Right atrium auricular region (tissue), 2 donors: Measurements from ENCODE around the gene PIK3R2. TPM values are rescaled to one million over a fixed set of nuclear protein-coding genes. Genes with fewer than 3 reads are reported as not detected.

Source experiments
- DNase-seq: peaks from one replicate; pipeline ENCODE4 v3.0.0-alpha.2; 2019; ENCODE audit warnings: low spot score
- H3K27ac ChIP-seq, 2 donors: fragments of 200-600 bp; sonication (generic); 1 replicate in 1 of 2; 2 replicates in 1 of 2; pipeline ENCODE4 v1.5.1; 2016 to 2019
- H3K27me3 ChIP-seq, 2 donors: fragments of 200-600 bp; sonication (generic); one replicate each; pipeline versions ENCODE4 v1.5.1 to v1.6.0; 2017 to 2019
- H3K36me3 ChIP-seq: fragments of 200-600 bp; sonication (generic); one replicate; pipeline ENCODE4 v1.5.1; 2016
- H3K4me1 ChIP-seq, 2 donors: fragments of 200-600 bp; sonication (generic); one replicate each; pipeline versions ENCODE4 v1.5.1 to v1.6.0; 2017 to 2019
- H3K4me3 ChIP-seq, 2 donors: fragments of 200-600 bp; sonication (generic); 1 replicate in 1 of 2; 2 replicates in 1 of 2; pipeline ENCODE4 v1.5.1; 2017 to 2019; ENCODE audit warnings: mild to moderate bottlenecking in 1 of 2, moderate library complexity in 1 of 2
- H3K9me3 ChIP-seq, 2 donors: fragments of 200-600 bp; sonication (generic); one replicate each; pipeline ENCODE4 v1.5.1; 2019
- total RNA-seq, 2 donors: library from RNA; depleted of rRNA; stranded (reverse); fragments of >200 nt; gene quantifications; one replicate each; pipeline ENCODE4 v1.1.0, GENCODE V29; 2016
- TF ChIP-seq, protein P1 (sequence below), 2 donors: fragments of 200-600 bp; sonication (generic); IDR thresholded peaks; one replicate each; pipeline ENCODE4 v1.5.1; 2019; ENCODE audit warnings: antibody characterized with exemption in 2 of 2

The PIK3R2 gene
- total RNA-seq, 2 donors from 2014 or later: 18.7 to 19.0 TPM

DNA sequence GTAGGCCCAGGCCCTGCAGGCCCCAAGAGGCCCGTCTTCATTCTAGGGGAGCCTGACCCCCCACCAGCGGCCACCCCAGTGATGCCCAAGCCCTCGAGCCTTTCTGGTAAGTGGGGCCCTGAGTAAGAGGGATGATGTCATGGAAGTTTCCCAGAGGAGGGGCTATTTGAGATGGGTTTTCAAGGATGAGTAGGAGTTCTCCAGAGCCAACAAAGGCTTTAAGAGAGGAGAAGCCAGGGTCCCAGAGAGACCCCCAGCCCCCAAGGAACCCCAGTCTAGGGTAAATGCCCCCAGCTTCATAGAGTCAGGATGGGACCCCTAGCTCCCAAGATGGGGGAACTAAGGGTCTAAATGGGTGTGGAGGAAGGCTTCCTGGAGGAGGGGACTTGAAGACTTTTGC lies 9.1 kb upstream of the PIK3R2 start:
- Histone ChIP-seq H3K9me3 (no peaks in the 10 kb centered on the region), H3K36me3 (peaks cover 26% of the 10 kb centered on the region), H3K4me1 (no peaks in the 10 kb centered on the region), H3K27ac (no peak overlapping the region), H3K27me3 (no peaks in the 10 kb centered on the region), H3K4me3 (no peak overlapping the region)
- DNase-seq: no peak
- TF ChIP-seq, protein P1, sequence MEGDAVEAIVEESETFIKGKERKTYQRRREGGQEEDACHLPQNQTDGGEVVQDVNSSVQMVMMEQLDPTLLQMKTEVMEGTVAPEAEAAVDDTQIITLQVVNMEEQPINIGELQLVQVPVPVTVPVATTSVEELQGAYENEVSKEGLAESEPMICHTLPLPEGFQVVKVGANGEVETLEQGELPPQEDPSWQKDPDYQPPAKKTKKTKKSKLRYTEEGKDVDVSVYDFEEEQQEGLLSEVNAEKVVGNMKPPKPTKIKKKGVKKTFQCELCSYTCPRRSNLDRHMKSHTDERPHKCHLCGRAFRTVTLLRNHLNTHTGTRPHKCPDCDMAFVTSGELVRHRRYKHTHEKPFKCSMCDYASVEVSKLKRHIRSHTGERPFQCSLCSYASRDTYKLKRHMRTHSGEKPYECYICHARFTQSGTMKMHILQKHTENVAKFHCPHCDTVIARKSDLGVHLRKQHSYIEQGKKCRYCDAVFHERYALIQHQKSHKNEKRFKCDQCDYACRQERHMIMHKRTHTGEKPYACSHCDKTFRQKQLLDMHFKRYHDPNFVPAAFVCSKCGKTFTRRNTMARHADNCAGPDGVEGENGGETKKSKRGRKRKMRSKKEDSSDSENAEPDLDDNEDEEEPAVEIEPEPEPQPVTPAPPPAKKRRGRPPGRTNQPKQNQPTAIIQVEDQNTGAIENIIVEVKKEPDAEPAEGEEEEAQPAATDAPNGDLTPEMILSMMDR (IDR thresholded peaks at IDR 0.05): no peak

DNA sequence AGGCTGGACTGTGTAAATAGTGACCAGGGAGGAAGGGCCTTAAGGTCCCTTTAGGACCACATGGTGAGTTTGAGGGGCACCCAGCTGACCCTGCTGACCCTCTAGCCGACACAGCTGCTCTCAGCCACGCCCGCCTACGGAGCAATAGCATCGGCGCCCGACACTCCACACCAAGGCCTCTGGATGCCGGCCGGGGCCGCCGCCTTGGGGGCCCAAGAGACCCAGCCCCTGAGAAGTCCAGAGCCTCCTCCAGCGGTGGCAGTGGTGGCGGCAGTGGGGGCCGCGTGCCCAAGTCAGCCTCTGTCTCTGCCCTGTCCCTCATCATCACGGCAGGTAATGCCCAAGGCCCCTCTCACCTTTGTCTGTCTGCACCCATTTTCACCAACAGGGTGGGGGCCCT lies 8.6 kb upstream of the PIK3R2 start:
- no peaks in the 10 kb centered on the region for H3K9me3 ChIP-seq
- no peaks in the 10 kb centered on the region for H3K4me1 ChIP-seq
- H3K4me3 ChIP-seq: no peak overlapping the region
- no peaks in the 10 kb centered on the region for H3K27me3 ChIP-seq
- peaks cover 26% of the 10 kb centered on the region for H3K36me3 ChIP-seq
- H3K27ac ChIP-seq: no peak overlapping the region
- TF ChIP-seq, protein P1 (IDR thresholded peaks at IDR 0.05): no peak
- no peak for DNase-seq

DNA sequence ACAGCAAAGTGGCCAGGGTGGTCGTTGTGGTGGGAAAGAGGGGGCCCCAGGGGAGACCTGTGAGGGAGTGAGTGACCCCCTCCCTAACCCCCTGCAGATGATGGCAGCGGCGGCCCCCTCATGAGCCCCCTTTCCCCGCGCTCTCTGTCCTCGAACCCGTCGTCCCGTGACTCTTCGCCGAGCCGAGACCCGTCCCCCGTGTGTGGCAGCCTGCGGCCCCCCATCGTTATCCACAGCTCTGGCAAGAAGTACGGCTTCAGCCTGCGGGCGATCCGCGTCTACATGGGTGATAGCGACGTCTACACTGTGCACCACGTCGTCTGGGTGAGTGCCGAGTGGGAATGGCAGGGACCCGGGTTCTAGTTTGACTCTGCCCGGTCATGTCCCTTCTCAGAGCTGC lies 8.1 kb upstream of the PIK3R2 start:
- Histone ChIP-seq H3K4me3 (no peak overlapping the region), H3K36me3 (peaks cover 26% of the 10 kb centered on the region), H3K4me1 (no peaks in the 10 kb centered on the region), H3K27ac (no peak overlapping the region), H3K27me3 (no peaks in the 10 kb centered on the region), H3K9me3 (no peaks in the 10 kb centered on the region)
- TF ChIP-seq, protein P1 (IDR thresholded peaks at IDR 0.05): no peak
- DNase-seq: no peak

DNA sequence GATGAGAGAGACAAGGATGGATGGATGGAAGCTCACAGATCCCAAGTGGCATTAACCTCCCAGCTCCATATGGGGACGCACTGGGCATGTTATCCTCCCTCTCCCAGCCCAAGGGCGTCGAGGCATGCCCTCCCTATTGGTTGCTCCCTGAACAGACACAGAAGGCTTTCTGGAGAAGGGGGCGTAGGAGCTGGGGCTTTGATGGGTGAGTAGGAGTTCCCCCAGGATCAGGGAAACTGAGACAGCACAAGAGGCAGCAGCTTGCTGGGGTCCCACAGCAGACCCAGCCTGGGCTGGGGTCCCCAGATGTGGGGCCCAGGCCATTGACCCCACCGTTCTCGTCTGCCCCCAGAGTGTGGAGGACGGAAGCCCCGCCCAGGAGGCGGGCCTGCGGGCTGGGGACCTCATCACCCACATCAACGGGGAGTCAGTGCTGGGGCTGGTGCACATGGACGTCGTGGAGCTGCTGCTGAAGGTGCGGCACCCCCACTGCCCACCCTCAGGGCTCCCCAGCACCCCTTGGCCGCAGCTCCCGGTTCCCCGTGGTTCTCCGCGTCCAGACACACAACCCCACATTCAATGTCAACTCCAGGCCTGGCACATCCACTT lies 7.5 kb upstream of the PIK3R2 start:
- peaks cover 26% of the 10 kb centered on the region for H3K36me3 ChIP-seq
- TF ChIP-seq, protein P1 (IDR thresholded peaks at IDR 0.05): no peak
- no peaks in the 10 kb centered on the region for H3K27me3 ChIP-seq
- no peaks in the 10 kb centered on the region for H3K9me3 ChIP-seq
- H3K27ac ChIP-seq: no peak overlapping the region
- no peak overlapping the region for H3K4me3 ChIP-seq
- DNase-seq: no peak
- no peaks in the 10 kb centered on the region for H3K4me1 ChIP-seq

DNA sequence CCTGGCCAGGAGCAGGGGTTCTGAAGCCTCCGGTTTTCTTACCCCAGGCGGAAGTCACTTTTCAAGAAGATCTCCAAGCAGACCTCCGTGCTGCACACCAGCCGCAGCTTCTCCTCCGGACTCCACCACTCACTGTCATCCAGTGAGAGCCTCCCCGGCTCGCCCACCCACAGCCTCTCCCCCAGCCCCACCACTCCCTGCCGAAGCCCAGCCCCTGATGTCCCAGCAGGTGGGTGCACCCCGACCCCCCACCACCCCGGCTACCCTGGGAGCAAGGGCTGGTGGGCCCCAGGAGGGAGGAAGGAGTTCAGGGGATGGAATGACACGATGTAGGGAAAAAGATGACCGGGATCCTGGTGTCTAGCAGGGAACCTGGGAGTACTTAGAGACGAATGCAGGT lies 5.6 kb upstream of the PIK3R2 start:
- no peak for DNase-seq
- H3K4me3 ChIP-seq: no peak overlapping the region
- no peak overlapping the region for H3K27ac ChIP-seq
- no peaks in the 10 kb centered on the region for H3K27me3 ChIP-seq
- H3K4me1 ChIP-seq: no peaks in the 10 kb centered on the region
- peaks cover 26% of the 10 kb centered on the region for H3K36me3 ChIP-seq
- no peaks in the 10 kb centered on the region for H3K9me3 ChIP-seq
- TF ChIP-seq, protein P1 (IDR thresholded peaks at IDR 0.05): no peak

DNA sequence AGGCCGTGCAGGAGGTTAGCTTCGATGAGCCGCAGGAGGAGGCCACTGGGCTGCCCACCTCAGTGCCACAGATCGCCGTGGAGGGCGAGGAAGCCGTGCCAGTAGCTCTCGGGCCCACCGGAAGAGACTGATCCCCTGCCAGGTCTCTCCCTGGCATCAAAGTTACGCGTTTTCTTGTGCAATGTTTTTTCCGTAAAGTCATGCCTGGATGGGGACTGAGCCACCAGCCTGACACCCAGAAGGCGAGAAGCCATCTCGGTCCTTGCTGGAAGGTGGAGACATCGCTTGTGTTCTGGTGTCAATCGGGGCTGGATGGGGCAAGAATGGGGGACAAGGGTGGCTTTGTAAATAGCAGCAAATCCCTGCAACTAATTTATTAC lies 3.4 kb upstream of the PIK3R2 start:
- Histone ChIP-seq H3K4me3 (no peak overlapping the region), H3K27ac (no peak overlapping the region)

More for the DNA sequence above, 3.4 kb upstream of the PIK3R2 start:
- Histone ChIP-seq H3K4me1 (peaks cover 0 to 13% of the 10 kb centered on the region in 2 donors), H3K36me3 (peaks cover 18% of the 10 kb centered on the region), H3K9me3 (no peaks in the 10 kb centered on the region), H3K27me3 (no peaks in the 10 kb centered on the region)
- TF ChIP-seq, protein P1 (IDR thresholded peaks at IDR 0.05): no peak
- no peak for DNase-seq
